HepG2 (cell line): ENCODE data around the gene SP3. TPM values are rescaled to one million over a fixed set of nuclear protein-coding genes. Genes with fewer than 3 reads are reported as not detected.

Source experiments
- ATAC-seq: fragments of 200-7000 bp; cut with Tn5 transposase; 3 replicates; pipeline ENCODE4 v1.9.1; 2020; ENCODE audit warnings: mild to moderate bottlenecking, moderate library complexity
- BruUV-seq: library from RNA; stranded (reverse); fragments of 400-500 nt; replicated peaks from 2 replicates; lab custom pipeline; 2021; lab: Mats Ljungman, UMichigan
- CTCF ChIA-PET: fragments of 300-600 bp; formaldehyde crosslinking; extraction: SDS; loops from one replicate; lab custom pipeline; 2021; ENCODE audit warnings: low total read pairs, inconsistent platforms, low intra/inter-chr PET ratio; lab: Yijun Ruan, JAX
- POLR2A ChIA-PET: fragments of 350-600 bp; sonication (Branson Sonifier 250); formaldehyde crosslinking; loops from one replicate; lab custom pipeline; 2020; ENCODE audit warnings: antibody characterized with exemption, inconsistent platforms; lab: Yijun Ruan, JAX
- DNase-seq: peaks from one replicate; pipeline ENCODE4 v3.0.0-alpha.2; 2015; ENCODE audit warnings: low spot score
- FAIRE-seq: peaks from 3 replicates; lab custom pipeline; 2011; peaks lifted over from hg19 to GRCh38; lab: Jason Lieb, UNC
- H2AFZ ChIP-seq: one replicate; pipeline ENCODE4 v1.6.1; 2011; ENCODE audit warnings: low read length, inconsistent platforms
- H3K27ac ChIP-seq: fragments of 300-600 bp; 3 replicates; pipeline ENCODE4 v1.8.0; 2011; ENCODE audit warnings: mixed run types, mild to moderate bottlenecking, mixed read lengths, low read length, inconsistent platforms; ENCODE audit not compliant: insufficient read depth; ENCODE audit errors: extremely low read length
- H3K27me3 ChIP-seq, 2 experiments: fragments of 200-600 bp in 1 of 2; 2 replicates in 1 of 2; 3 replicates in 1 of 2; pipeline versions ENCODE4 v1.6.0 to v1.8.0; 2011; ENCODE audit warnings: low read length in 2 of 2, mild to moderate bottlenecking in 2 of 2, moderate library complexity in 2 of 2, inconsistent platforms in 1 of 2; ENCODE audit not compliant: insufficient read depth in 2 of 2, control insufficient read depth in 1 of 2
- H3K36me3 ChIP-seq, 2 experiments: fragments of 200-600 bp in 1 of 2; replicated peaks in 1 of 2; 2 replicates in 1 of 2; 3 replicates in 1 of 2; pipeline versions ENCODE4 v1.5.1 to v1.8.0; 2011; ENCODE audit warnings: low read length in 2 of 2, inconsistent platforms in 1 of 2; ENCODE audit not compliant: insufficient read depth in 2 of 2, control insufficient read depth in 1 of 2
- H3K4me1 ChIP-seq: 2 replicates; pipeline ENCODE4 v1.5.1; 2012; ENCODE audit warnings: low read length, inconsistent platforms; ENCODE audit not compliant: insufficient read depth
- H3K4me2 ChIP-seq: 2 replicates; pipeline ENCODE4 v1.6.0; 2011; ENCODE audit warnings: low read depth, low read length, inconsistent platforms
- H3K4me3 ChIP-seq, 3 experiments: fragments of 200-600 bp in 1 of 3; sonication (generic), shearing (Covaris generic) in 1 of 3; replicated peaks in 1 of 3; 2 replicates each; pipeline ENCODE4 v1.5.1; 2011 to 2016; ENCODE audit warnings: low read length in 3 of 3, inconsistent platforms in 2 of 3, low read depth in 2 of 3, mild to moderate bottlenecking in 2 of 3, control low read depth in 1 of 3, mixed read lengths in 1 of 3; ENCODE audit not compliant: insufficient read depth in 1 of 3
- H3K79me2 ChIP-seq: one replicate; pipeline ENCODE4 v1.6.1; 2011; ENCODE audit warnings: low read length, inconsistent platforms; ENCODE audit not compliant: insufficient read depth
- H3K9ac ChIP-seq: 2 replicates; pipeline ENCODE4 v1.6.0; 2011; ENCODE audit warnings: mild to moderate bottlenecking, low read depth, low read length, inconsistent platforms; ENCODE audit not compliant: insufficient read depth
- H3K9me3 ChIP-seq: 2 replicates; pipeline ENCODE4 v1.5.1; 2012; ENCODE audit warnings: mild to moderate bottlenecking, low read length
- H4K20me1 ChIP-seq: 2 replicates; pipeline ENCODE4 v1.6.0; 2011; ENCODE audit warnings: inconsistent platforms, mild to moderate bottlenecking, low read length, moderate library complexity; ENCODE audit not compliant: insufficient read depth
- ELF4 ChIP-seq: sonication (generic); formaldehyde crosslinking; IDR thresholded peaks from 2 replicates; pipeline ENCODE4 v1.5.0; 2020; ENCODE audit warnings: missing genetic modification reagents, mild to moderate bottlenecking, moderate library complexity, borderline replicate concordance
- ETS1 ChIP-seq: sonication (generic); formaldehyde crosslinking; IDR thresholded peaks from 2 replicates; pipeline ENCODE4 v1.4.0; 2020; ENCODE audit warnings: missing genetic modification reagents
- KDM2A ChIP-seq: sonication (generic); formaldehyde crosslinking; IDR thresholded peaks from 2 replicates; pipeline ENCODE4 v1.4.0; 2020; ENCODE audit warnings: low read depth, missing genetic modification reagents, borderline replicate concordance
- SRY ChIP-seq: sonication (generic); formaldehyde crosslinking; IDR thresholded peaks from 2 replicates; pipeline ENCODE4 v1.8.0; 2022; ENCODE audit warnings: mild to moderate bottlenecking, missing genetic modification reagents
- ZBTB8A ChIP-seq: sonication (generic); formaldehyde crosslinking; IDR thresholded peaks from 2 replicates; pipeline ENCODE4 v1.4.0; 2020; ENCODE audit warnings: mild to moderate bottlenecking, low read depth, missing genetic modification reagents, borderline replicate concordance
- ZFYVE20 ChIP-seq: sonication (generic); formaldehyde crosslinking; IDR thresholded peaks from 2 replicates; pipeline ENCODE4 v1.8.0; 2023; ENCODE audit warnings: low read depth, mild to moderate bottlenecking, moderate library complexity, missing genetic modification reagents, borderline replicate concordance
- ZMAT5 ChIP-seq: sonication (generic); formaldehyde crosslinking; IDR thresholded peaks from 2 replicates; pipeline ENCODE4 v1.5.0; 2020; ENCODE audit warnings: mild to moderate bottlenecking, low read depth, missing genetic modification reagents, borderline replicate concordance
- ZNF143 ChIP-seq: sonication (generic); formaldehyde crosslinking; IDR thresholded peaks from 2 replicates; pipeline ENCODE4 v1.4.0; 2020; ENCODE audit warnings: missing genetic modification reagents
- ZNF224 ChIP-seq: sonication (generic); formaldehyde crosslinking; IDR thresholded peaks from 2 replicates; pipeline ENCODE4 v1.5.0; 2020; ENCODE audit warnings: mild to moderate bottlenecking, missing genetic modification reagents
- ZNF570 ChIP-seq: sonication (generic); formaldehyde crosslinking; IDR thresholded peaks from 2 replicates; pipeline ENCODE4 v1.4.0; 2020; ENCODE audit warnings: mild to moderate bottlenecking, missing genetic modification reagents, borderline replicate concordance
- WGBS: methylation state at CpG from one replicate; pipeline ENCODE4 v1.1.6; 2017; ENCODE audit warnings: low lambda C conversion rate; 5-methylcytosine and 5-hydroxymethylcytosine counted together
- in situ Hi-C: cut with HindIII; loops from 2 replicates; pipeline ENCODE4 v1.10.0; 2017; ENCODE audit warnings: low pct_unique_long_range_greater_than_20kb; ENCODE audit not compliant: extremely low pct_ligation_motif_present
- intact Hi-C: fragments of 100-400 bp; cut with micrococcal nuclease; formaldehyde crosslinking; loops from one replicate; pipeline ENCODE4 v1.10.0; 2022; ENCODE audit not compliant: unreplicated experiment
- polyA plus RNA-seq, 8 experiments: library from polyadenylated mRNA; depleted of rRNA in 3 of 8; stranded (reverse) in 7 of 8; unstranded in 1 of 8; fragments of >200 nt; fragmentation: Illumina TruSeq in 4 of 8; extraction: Trizol in 4 of 8; gene quantifications; 2 replicates each; pipeline versions ENCODE4 v1.2.1 to v1.2.3, GENCODE V29; 2011 to 2016; ENCODE audit warnings: low read depth in 4 of 8, missing spikeins in 1 of 8, mixed read lengths in 1 of 8; ENCODE audit not compliant: insufficient read depth in 1 of 8
- total RNA-seq, 5 experiments: library from RNA; depleted of rRNA; stranded (reverse); fragments of >200 nt; fragmentation: Illumina TruSeq; extraction: Trizol; gene quantifications; 2 replicates each; pipeline ENCODE4 v1.2.3, GENCODE V29; 2016; ENCODE audit warnings: low read depth in 1 of 5
- TF ChIP-seq, protein P1 (sequence below): sonication (generic); formaldehyde crosslinking; IDR thresholded peaks from 2 replicates; pipeline ENCODE4 v1.4.0; 2020; ENCODE audit warnings: missing genetic modification reagents, borderline replicate concordance
- TF ChIP-seq, protein P2 (sequence below): sonication (generic); formaldehyde crosslinking; IDR thresholded peaks from 2 replicates; pipeline ENCODE4 v1.4.0; 2020; ENCODE audit warnings: missing genetic modification reagents, borderline replicate concordance

The SP3 gene
- total and polyA plus RNA-seq, 2 of the 13 experiments (the other 11 are each of a cell fraction or from before 2014, with no cell fraction given): 57.3 to 132 TPM

- ATAC-seq (no peak), DNase-seq (no peak), FAIRE-seq (no peak)
- no peaks in the 10 kb centered on the region for H3K79me2 ChIP-seq
- no peaks in the 10 kb centered on the region for H4K20me1 ChIP-seq
- H2AFZ ChIP-seq: no peak overlapping the region
- POLR2A ChIA-PET: no interaction called here
- intact Hi-C loops: no loop called here
- no peaks in the 10 kb centered on the region for H3K36me3 ChIP-seq
- no TSS peak for BruUV-seq
- no peak overlapping the region for H3K9ac ChIP-seq
- H3K27ac ChIP-seq: no peak overlapping the region
- H3K9me3 ChIP-seq: no peaks in the 10 kb centered on the region
- no peak overlapping the region for H3K4me2 ChIP-seq
- H3K4me1 ChIP-seq: peaks cover 14% of the 10 kb centered on the region
- CTCF ChIA-PET: no interaction called here
- no peak overlapping the region for H3K4me3 ChIP-seq
- TF ChIP-seq SRY (CRISPR knock-in tag) (no peak), ZFYVE20 (CRISPR knock-in tag) (no peak), ZNF570 (CRISPR knock-in tag) (no peak), ZNF224 (no peak), ZMAT5 (CRISPR knock-in tag) (no peak), KDM2A (CRISPR knock-in tag) (no peak), ZNF143 (CRISPR knock-in tag) (no peak), ZBTB8A (CRISPR knock-in tag) (no peak), ELF4 (CRISPR knock-in tag) (no peak), ETS1 (CRISPR knock-in tag) (no peak)
- TF ChIP-seq, protein P1, sequence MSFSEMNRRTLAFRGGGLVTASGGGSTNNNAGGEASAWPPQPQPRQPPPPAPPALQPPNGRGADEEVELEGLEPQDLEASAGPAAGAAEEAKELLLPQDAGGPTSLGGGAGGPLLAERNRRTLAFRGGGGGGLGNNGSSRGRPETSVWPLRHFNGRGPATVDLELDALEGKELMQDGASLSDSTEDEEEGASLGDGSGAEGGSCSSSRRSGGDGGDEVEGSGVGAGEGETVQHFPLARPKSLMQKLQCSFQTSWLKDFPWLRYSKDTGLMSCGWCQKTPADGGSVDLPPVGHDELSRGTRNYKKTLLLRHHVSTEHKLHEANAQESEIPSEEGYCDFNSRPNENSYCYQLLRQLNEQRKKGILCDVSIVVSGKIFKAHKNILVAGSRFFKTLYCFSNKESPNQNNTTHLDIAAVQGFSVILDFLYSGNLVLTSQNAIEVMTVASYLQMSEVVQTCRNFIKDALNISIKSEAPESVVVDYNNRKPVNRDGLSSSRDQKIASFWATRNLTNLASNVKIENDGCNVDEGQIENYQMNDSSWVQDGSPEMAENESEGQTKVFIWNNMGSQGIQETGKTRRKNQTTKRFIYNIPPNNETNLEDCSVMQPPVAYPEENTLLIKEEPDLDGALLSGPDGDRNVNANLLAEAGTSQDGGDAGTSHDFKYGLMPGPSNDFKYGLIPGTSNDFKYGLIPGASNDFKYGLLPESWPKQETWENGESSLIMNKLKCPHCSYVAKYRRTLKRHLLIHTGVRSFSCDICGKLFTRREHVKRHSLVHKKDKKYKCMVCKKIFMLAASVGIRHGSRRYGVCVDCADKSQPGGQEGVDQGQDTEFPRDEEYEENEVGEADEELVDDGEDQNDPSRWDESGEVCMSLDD (CRISPR knock-in tag): no peak
- TF ChIP-seq, protein P2, sequence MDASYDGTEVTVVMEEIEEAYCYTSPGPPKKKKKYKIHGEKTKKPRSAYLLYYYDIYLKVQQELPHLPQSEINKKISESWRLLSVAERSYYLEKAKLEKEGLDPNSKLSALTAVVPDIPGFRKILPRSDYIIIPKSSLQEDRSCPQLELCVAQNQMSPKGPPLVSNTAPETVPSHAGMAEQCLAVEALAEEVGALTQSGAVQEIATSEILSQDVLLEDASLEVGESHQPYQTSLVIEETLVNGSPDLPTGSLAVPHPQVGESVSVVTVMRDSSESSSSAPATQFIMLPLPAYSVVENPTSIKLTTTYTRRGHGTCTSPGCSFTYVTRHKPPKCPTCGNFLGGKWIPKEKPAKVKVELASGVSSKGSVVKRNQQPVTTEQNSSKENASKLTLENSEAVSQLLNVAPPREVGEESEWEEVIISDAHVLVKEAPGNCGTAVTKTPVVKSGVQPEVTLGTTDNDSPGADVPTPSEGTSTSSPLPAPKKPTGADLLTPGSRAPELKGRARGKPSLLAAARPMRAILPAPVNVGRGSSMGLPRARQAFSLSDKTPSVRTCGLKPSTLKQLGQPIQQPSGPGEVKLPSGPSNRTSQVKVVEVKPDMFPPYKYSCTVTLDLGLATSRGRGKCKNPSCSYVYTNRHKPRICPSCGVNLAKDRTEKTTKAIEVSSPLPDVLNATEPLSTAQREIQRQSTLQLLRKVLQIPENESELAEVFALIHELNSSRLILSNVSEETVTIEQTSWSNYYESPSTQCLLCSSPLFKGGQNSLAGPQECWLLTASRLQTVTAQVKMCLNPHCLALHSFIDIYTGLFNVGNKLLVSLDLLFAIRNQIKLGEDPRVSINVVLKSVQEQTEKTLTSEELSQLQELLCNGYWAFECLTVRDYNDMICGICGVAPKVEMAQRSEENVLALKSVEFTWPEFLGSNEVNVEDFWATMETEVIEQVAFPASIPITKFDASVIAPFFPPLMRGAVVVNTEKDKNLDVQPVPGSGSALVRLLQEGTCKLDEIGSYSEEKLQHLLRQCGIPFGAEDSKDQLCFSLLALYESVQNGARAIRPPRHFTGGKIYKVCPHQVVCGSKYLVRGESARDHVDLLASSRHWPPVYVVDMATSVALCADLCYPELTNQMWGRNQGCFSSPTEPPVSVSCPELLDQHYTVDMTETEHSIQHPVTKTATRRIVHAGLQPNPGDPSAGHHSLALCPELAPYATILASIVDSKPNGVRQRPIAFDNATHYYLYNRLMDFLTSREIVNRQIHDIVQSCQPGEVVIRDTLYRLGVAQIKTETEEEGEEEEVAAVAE (CRISPR knock-in tag): no peak
- in situ Hi-C loops: no loop called here
- 6% methylated on average over 1 of the region's 1 CpG for WGBS
- peaks cover 0 to 21% of the 10 kb centered on the region in 2 experiments; a peak in 1 of 5 replicates for H3K27me3 ChIP-seq
These were observed 28.3 kb upstream of the SP3 start for GRCh38 chr2:173993459-173993858.
